UCSD-AML1 (cell line): ENCODE measurements around the gene CEMIP2.
A peak's percentile ranks its signal among the peaks of the same experiment; 100 is the strongest.

Source experiments
- DNase-seq: peaks from one replicate; lab custom pipeline; 2025; ENCODE audit not compliant: unreplicated experiment; lab: John Stamatoyannopoulos, UW

The CEMIP2 gene

GRCh38 chr9:71655141-71655540, 113.2 kb downstream of the CEMIP2 start:
- no peak for DNase-seq

GRCh38 chr9:71652480-71652879, 115.8 kb downstream of the CEMIP2 start:
- DNase-seq, result no peak

- DNase-seq, result no peak
Measured at GRCh38 chr9:71648453-71648852, 119.9 kb downstream of the CEMIP2 start.

GRCh38 chr9:71647094-71647591, 121.2 kb downstream of the CEMIP2 start:
- DNase-seq, result peak; percentile 81

- no peak for DNase-seq
Measured at GRCh38 chr9:71646131-71646530, 122.2 kb downstream of the CEMIP2 start.

- DNase-seq, result no peak
Measured at GRCh38 chr9:71644819-71645362, 123.4 kb downstream of the CEMIP2 start.

- no peak for DNase-seq
Measured at GRCh38 chr9:71643330-71643729, 125.0 kb downstream of the CEMIP2 start.

- DNase-seq, result no peak
Measured at GRCh38 chr9:71642056-71642455, 126.3 kb downstream of the CEMIP2 start.

GRCh38 chr9:71638627-71639026, 129.7 kb downstream of the CEMIP2 start:
- DNase-seq, result peak; percentile 58

GRCh38 chr9:71637926-71638325, 130.4 kb downstream of the CEMIP2 start:
- DNase-seq, result no peak

- no peak for DNase-seq
Measured at GRCh38 chr9:71637375-71637774, 130.9 kb downstream of the CEMIP2 start.

- DNase-seq, result no peak
Measured at GRCh38 chr9:71636143-71636839, 132.0 kb downstream of the CEMIP2 start.

GRCh38 chr9:71634752-71635151, 133.6 kb downstream of the CEMIP2 start:
- DNase-seq, result no peak
